K562 (cell line): ENCODE measurements around the gene RPS19BP1. TPM values are rescaled to one million over a fixed set of nuclear protein-coding genes. Genes with fewer than 3 reads are reported as not detected.
A peak's percentile ranks its signal among the peaks of the same experiment; 100 is the strongest.

ENCODE experiments used
- ATAC-seq: fragments of 200-7000 bp; cut with Tn5 transposase; 3 replicates; pipeline ENCODE4 v1.9.1; 2020; ENCODE audit warnings: moderate library complexity
- BruUV-seq: library from RNA; stranded (reverse); fragments of 400-500 nt; replicated peaks from 2 replicates; lab custom pipeline; 2021; lab: Mats Ljungman, UMichigan
- CTCF ChIA-PET: fragments of 300-600 bp; formaldehyde crosslinking; extraction: SDS; loops from one replicate; lab custom pipeline; 2021; ENCODE audit warnings: low intra/inter-chr PET ratio; lab: Yijun Ruan, JAX
- POLR2A ChIA-PET: fragments of 300-600, 350-650 bp; sonication (Branson Sonifier 250); formaldehyde crosslinking; extraction: SDS; loops from one replicate; lab custom pipeline; 2021; ENCODE audit warnings: antibody characterized with exemption, inconsistent platforms; lab: Yijun Ruan, JAX
- DNase-seq, 4 experiments: peaks; one replicate each; pipeline versions ENCODE4 v3.0.0 to v3.0.0-alpha.2; 2011 to 2018; ENCODE audit warnings: low spot score in 3 of 4, mixed read lengths in 3 of 4; ENCODE audit errors: extremely low read depth in 1 of 4
- FAIRE-seq: peaks from 2 replicates; lab custom pipeline; 2011; peaks lifted over from hg19 to GRCh38; lab: Jason Lieb, UNC
- H2AFZ ChIP-seq: 2 replicates; pipeline ENCODE4 v1.6.0; 2011; ENCODE audit warnings: low read depth, low read length, control low read depth, inconsistent platforms
- H3K27ac ChIP-seq: fragments of 200-600 bp; 3 replicates; pipeline ENCODE4 v1.8.0; 2011; ENCODE audit warnings: low read depth, mild to moderate bottlenecking, control low read depth, inconsistent platforms, low read length, moderate library complexity, mixed read lengths; ENCODE audit errors: extremely low read depth
- H3K27me3 ChIP-seq, 2 experiments: fragments of 300-600 bp in 1 of 2; 2 replicates in 1 of 2; 3 replicates in 1 of 2; pipeline versions ENCODE4 v1.6.0 to v1.8.0; 2011; ENCODE audit warnings: inconsistent platforms in 2 of 2, low read length in 2 of 2, mild to moderate bottlenecking in 1 of 2, mixed read lengths in 1 of 2, moderate library complexity in 1 of 2; ENCODE audit not compliant: control insufficient read depth in 2 of 2, insufficient read depth in 2 of 2
- H3K36me3 ChIP-seq: fragments of 300-600 bp; 3 replicates; pipeline ENCODE4 v1.8.0; 2011; ENCODE audit warnings: mild to moderate bottlenecking, low read length, inconsistent platforms; ENCODE audit not compliant: control insufficient read depth, insufficient read depth
- H3K4me1 ChIP-seq, 2 experiments: fragments of 200-600 bp in 1 of 2; replicated peaks in 1 of 2; 2 replicates in 1 of 2; 3 replicates in 1 of 2; pipeline versions ENCODE4 v1.5.1 to v1.8.0; 2011; ENCODE audit warnings: inconsistent platforms in 2 of 2, low read length in 2 of 2, mild to moderate bottlenecking in 1 of 2, mixed read lengths in 1 of 2, moderate library complexity in 1 of 2; ENCODE audit not compliant: control insufficient read depth in 2 of 2, insufficient read depth in 2 of 2
- H3K4me2 ChIP-seq: 2 replicates; pipeline ENCODE4 v1.6.1; 2011; ENCODE audit warnings: low read length, control low read depth, inconsistent platforms, mixed read lengths; ENCODE audit not compliant: insufficient read depth
- H3K4me3 ChIP-seq: fragments of 200-600 bp; sonication (generic), shearing (Covaris generic); 2 replicates; pipeline ENCODE4 v1.5.1; 2016; ENCODE audit warnings: control low read depth, inconsistent platforms
- H3K79me2 ChIP-seq: fragments of 200-600 bp; 3 replicates; pipeline ENCODE4 v1.8.0; 2011; ENCODE audit warnings: low read length, inconsistent platforms; ENCODE audit not compliant: control insufficient read depth, insufficient read depth
- H3K9ac ChIP-seq, 2 experiments: 2 replicates each; pipeline versions ENCODE4 v1.6.0 to v1.6.1; 2011; ENCODE audit warnings: low read depth in 2 of 2, low read length in 2 of 2, control low read depth in 1 of 2, inconsistent platforms in 1 of 2, mild to moderate bottlenecking in 1 of 2, mixed read lengths in 1 of 2; ENCODE audit not compliant: insufficient read depth in 1 of 2
- H3K9me1 ChIP-seq: one replicate; pipeline ENCODE4 v1.6.0; 2011; ENCODE audit warnings: inconsistent platforms, mild to moderate bottlenecking, low read length, moderate library complexity; ENCODE audit not compliant: control insufficient read depth, insufficient read depth
- H3K9me3 ChIP-seq: replicated peaks from 2 replicates; pipeline ENCODE4 v1.5.1; 2011; ENCODE audit warnings: low read depth, low read length, inconsistent platforms; ENCODE audit not compliant: control insufficient read depth, insufficient read depth
- H4K20me1 ChIP-seq: replicated peaks from 2 replicates; pipeline ENCODE4 v1.6.1; 2011; ENCODE audit warnings: low read length, inconsistent platforms, mixed read lengths; ENCODE audit not compliant: control insufficient read depth, insufficient read depth
- ARID1B ChIP-seq: fragments of 450-650 bp; IDR thresholded peaks from 2 replicates; pipeline ENCODE4 v1.6.1; 2016; ENCODE audit warnings: antibody characterized with exemption, mild to moderate bottlenecking, inconsistent platforms
- ARID2 ChIP-seq: fragments of 450-650 bp; IDR thresholded peaks from 2 replicates; pipeline ENCODE4 v1.6.1; 2017; ENCODE audit warnings: antibody characterized with exemption, mild to moderate bottlenecking
- CC2D1A ChIP-seq: fragments of 450-650 bp; IDR thresholded peaks from 2 replicates; pipeline ENCODE4 v1.6.1; 2017; ENCODE audit warnings: mild to moderate bottlenecking
- CHAMP1 ChIP-seq: fragments of 450-650 bp; IDR thresholded peaks from 2 replicates; pipeline ENCODE4 v1.6.1; 2016; ENCODE audit warnings: mild to moderate bottlenecking
- GATAD2B ChIP-seq: fragments of 450-650 bp; IDR thresholded peaks from 2 replicates; pipeline ENCODE4 v1.6.1; 2017; ENCODE audit warnings: mild to moderate bottlenecking, borderline replicate concordance
- MITF ChIP-seq: IDR thresholded peaks from 2 replicates; pipeline ENCODE4 v1.6.1; 2014; ENCODE audit warnings: antibody characterized with exemption
- NCOA4 ChIP-seq: fragments of 450-650 bp; IDR thresholded peaks from 2 replicates; pipeline ENCODE4 v1.6.1; 2018; ENCODE audit warnings: mild to moderate bottlenecking; ENCODE audit not compliant: partially characterized antibody
- NFATC3 ChIP-seq: fragments of 450-650 bp; IDR thresholded peaks from 2 replicates; pipeline ENCODE4 v1.6.1; 2017; ENCODE audit warnings: mild to moderate bottlenecking
- POLR2G ChIP-seq: fragments of 200-400 bp; formaldehyde crosslinking; IDR thresholded peaks from 2 replicates; pipeline ENCODE4 v1.6.1; 2017; ENCODE audit warnings: low read depth, mild to moderate bottlenecking, antibody characterized with exemption, low read length, moderate library complexity
- RBFOX2 ChIP-seq: fragments of 200-400 bp; formaldehyde crosslinking; IDR thresholded peaks from 2 replicates; pipeline ENCODE4 v1.6.1; 2017; ENCODE audit warnings: low read depth, mild to moderate bottlenecking, low read length, moderate library complexity
- SAFB2 ChIP-seq: fragments of 200-400 bp; formaldehyde crosslinking; IDR thresholded peaks from 2 replicates; pipeline ENCODE4 v1.6.1; 2018; ENCODE audit warnings: borderline replicate concordance, low read length, low read depth, moderate library complexity; ENCODE audit not compliant: severe bottlenecking
- ZNF232 ChIP-seq: sonication (generic); formaldehyde crosslinking; IDR thresholded peaks from 2 replicates; pipeline ENCODE4 v1.8.0; 2022; ENCODE audit warnings: mild to moderate bottlenecking, missing genetic modification reagents
- ZNF717 ChIP-seq: fragments of 250-450 bp; sonication (Bioruptor Pico); IDR thresholded peaks from 2 replicates; pipeline ENCODE4 v1.5.0; 2021
- WGBS: fragments of 100-300 bp; shearing (Covaris generic); methylation state at CpG from one replicate; pipeline ENCODE4 v1.1.6; 2016; ENCODE audit warnings: low coverage, mixed read lengths; ENCODE audit not compliant: insufficient coverage; ENCODE audit errors: missing lambda C conversion rate; 5-methylcytosine and 5-hydroxymethylcytosine counted together
- in situ Hi-C: fragments of 300-500 bp; cut with MboI; formaldehyde crosslinking; loops from 4 replicates; pipeline ENCODE4 v1.15.0; 2018; ENCODE audit warnings: inconsistent platforms, mixed read lengths
- intact Hi-C: fragments of 100-400 bp; cut with micrococcal nuclease; formaldehyde crosslinking; loops from 2 replicates; pipeline ENCODE4 v1.14.2; 2022
- polyA plus RNA-seq, 8 experiments: library from polyadenylated mRNA; depleted of rRNA in 4 of 8; stranded (reverse) in 5 of 8; unstranded in 3 of 8; fragments of >200 nt; fragmentation: Nextera tagmentation in 2 of 8; fragmentation: Illumina TruSeq in 1 of 8; extraction: Ambion mirVana in 2 of 8; extraction: Trizol in 1 of 8; gene quantifications; 2 replicates each; pipeline versions ENCODE4 v1.2.1 to v1.2.3, GENCODE V29; 2011 to 2014; ENCODE audit warnings: inconsistent platforms in 1 of 8, missing spikeins in 1 of 8
- total RNA-seq, 7 experiments: library from RNA; depleted of rRNA in 6 of 7; stranded (reverse); fragments of >200 nt in 6 of 7; fragmentation: Illumina TruSeq in 2 of 7; extraction: Trizol in 2 of 7; gene quantifications; 2 replicates each; pipeline versions ENCODE4 v1.2.1 to v1.2.3, GENCODE V29; 2011 to 2021; ENCODE audit warnings: low replicate concordance in 1 of 7
- TF ChIP-seq, protein P1 (sequence below): fragments of 250-450 bp; sonication (Bioruptor Pico); IDR thresholded peaks from 2 replicates; pipeline ENCODE4 v1.5.0; 2020; ENCODE audit warnings: mild to moderate bottlenecking, borderline replicate concordance

The RPS19BP1 gene
- total and polyA plus RNA-seq, 9 of the 15 experiments (the other 6 are each of a cell fraction or from before 2014, with no cell fraction given) = 3.0 to 223 (median 84.3) TPM

DNA sequence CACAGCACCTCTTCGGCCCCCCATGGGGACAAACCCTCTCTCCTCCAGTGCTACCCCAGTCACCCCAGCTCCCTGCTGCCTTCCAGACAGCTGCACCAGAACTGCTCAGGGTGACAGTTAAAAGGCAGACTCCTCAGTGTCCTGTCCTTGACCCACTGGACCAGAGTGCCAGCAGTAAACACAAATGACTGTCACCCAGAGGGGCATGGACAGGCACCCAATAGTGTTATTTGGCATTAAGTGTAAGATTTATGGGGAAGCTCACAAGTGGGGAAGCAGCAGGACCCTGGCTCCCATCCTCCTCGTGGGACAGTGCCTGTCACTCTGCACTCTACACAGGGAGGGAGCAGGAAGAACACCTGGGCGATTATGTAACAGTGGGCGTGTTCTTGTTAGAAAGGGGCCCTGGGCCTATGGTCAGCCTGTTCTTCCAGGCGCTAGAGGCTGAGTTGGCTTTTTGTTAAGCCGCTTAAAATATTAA, 5.0 kb downstream of the RPS19BP1 start (continued):
- no peak for TF ChIP-seq MITF
- TF ChIP-seq ZNF717 (CRISPR knock-in tag) = no peak
- TF ChIP-seq GATAD2B = no peak
- no peak for TF ChIP-seq ARID2

GRCh38 chr22:39526736-39527171, 5.8 kb downstream of the RPS19BP1 start:
- Histone ChIP-seq H3K4me2 (no peak overlapping the region), H3K27me3 (no peaks in the 10 kb centered on the region), H3K4me3 (no peak overlapping the region), H2AFZ (no peak overlapping the region), H3K9me1 (no peaks in the 10 kb centered on the region), H3K9ac (0 out of 4 replicates have a peak overlapping the region, but pooled peaks of 1 of the 2 experiments have one; percentile 35), H3K27ac (no peak overlapping the region), H3K4me1 (peaks cover 30 to 58% of the 10 kb centered on the region in 2 experiments; a peak in 4 of 5 replicates), H4K20me1 (peaks cover 22% of the 10 kb centered on the region), H3K79me2 (peaks cover 67% of the 10 kb centered on the region), H3K9me3 (no peaks in the 10 kb centered on the region), H3K36me3 (peaks cover 75% of the 10 kb centered on the region)
- TF ChIP-seq ZNF232 (CRISPR knock-in tag) (no peak), CHAMP1 (no peak), SAFB2 (no peak), ARID1B (no peak), NFATC3 (no peak), CC2D1A (no peak), NCOA4 (no peak), RBFOX2 (peak; percentile 50; the same call in 1 of the 2 replicates), POLR2G (peak; percentile 68)
- TF ChIP-seq, protein P1, sequence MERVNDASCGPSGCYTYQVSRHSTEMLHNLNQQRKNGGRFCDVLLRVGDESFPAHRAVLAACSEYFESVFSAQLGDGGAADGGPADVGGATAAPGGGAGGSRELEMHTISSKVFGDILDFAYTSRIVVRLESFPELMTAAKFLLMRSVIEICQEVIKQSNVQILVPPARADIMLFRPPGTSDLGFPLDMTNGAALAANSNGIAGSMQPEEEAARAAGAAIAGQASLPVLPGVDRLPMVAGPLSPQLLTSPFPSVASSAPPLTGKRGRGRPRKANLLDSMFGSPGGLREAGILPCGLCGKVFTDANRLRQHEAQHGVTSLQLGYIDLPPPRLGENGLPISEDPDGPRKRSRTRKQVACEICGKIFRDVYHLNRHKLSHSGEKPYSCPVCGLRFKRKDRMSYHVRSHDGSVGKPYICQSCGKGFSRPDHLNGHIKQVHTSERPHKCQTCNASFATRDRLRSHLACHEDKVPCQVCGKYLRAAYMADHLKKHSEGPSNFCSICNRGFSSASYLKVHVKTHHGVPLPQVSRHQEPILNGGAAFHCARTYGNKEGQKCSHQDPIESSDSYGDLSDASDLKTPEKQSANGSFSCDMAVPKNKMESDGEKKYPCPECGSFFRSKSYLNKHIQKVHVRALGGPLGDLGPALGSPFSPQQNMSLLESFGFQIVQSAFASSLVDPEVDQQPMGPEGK (CRISPR knock-in tag) = no peak
- peak in 1 of 4 experiments; percentile 18 for DNase-seq
- FAIRE-seq = no peak
- ChIA-PET CTCF (no interaction called here), POLR2A (interaction anchor here (1.1 to 1.4 kb wide), 3 partner anchors 10 to 43 kb away, joined by 3 to 4 read pairs (median 4); no protein-coding TSS in a partner anchor)
- BruUV-seq = no TSS peak
- WGBS = 67% methylated on average over 3 of the region's 4 CpGs
- in situ Hi-C loops = no loop called here
- ATAC-seq = no peak
- intact Hi-C loops = loop anchor here (10.0 kb wide), 1 partner anchor 352 kb away; no protein-coding TSS in a partner anchor
